Fibroblast of peridontal ligament (primary cell): Measurements from ENCODE around the gene SULT1E1.

Experiments used
- DNase-seq: peaks from one replicate; pipeline ENCODE4 v3.0.0-alpha.2; 2010; ENCODE audit errors: extremely low read depth

The SULT1E1 gene

DNA sequence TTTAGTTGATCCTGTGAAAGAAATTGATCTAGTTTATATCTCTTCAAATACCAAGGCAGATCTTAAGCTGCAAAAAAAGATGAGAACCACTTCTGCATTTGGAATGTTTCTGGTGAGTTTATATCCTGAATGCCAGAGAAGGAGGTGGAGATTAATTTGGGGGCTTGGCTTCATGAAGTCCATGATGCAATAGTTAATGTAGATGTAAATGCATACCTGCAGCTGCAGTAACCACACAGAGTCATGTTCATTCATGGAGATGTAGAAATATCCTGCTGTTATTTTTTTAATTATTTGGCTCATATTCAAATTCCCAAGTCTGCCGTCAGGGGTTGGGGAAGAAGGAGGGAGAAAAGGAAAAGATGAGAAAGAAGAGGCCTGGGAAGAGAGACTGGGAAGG is at the start of gene SULT1E1:
Gene SULT1E1 (minus strand): TSS at position 94 of the 400 bp plus-strand sequence. CDS start 2,501 bp downstream, outside the sequence.
- no peak for DNase-seq

DNA sequence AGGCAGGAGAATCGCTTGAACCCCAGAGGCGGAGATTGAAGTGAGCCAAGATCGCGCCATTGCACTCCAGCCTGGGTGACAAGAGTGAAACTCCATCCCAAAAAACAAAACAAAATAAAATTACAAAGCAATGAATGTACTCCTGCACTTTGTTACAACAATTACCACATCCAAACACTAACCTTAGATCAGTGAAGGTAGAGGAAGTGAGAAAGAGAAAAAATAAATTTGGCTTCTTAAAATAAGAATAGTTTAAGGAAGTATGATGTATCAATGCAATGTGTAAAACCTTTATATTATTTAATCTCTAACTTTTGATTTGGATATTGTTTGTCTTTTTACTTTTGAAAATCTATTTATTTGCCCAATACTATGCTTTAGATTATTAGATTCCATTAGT is 49.2 kb upstream of the SULT1E1 start:
- no peak for DNase-seq

- DNase-seq: peak; percentile 37
Observed at GRCh38 chr4:69907151-69907550, 47.2 kb upstream of the SULT1E1 start.

DNA sequence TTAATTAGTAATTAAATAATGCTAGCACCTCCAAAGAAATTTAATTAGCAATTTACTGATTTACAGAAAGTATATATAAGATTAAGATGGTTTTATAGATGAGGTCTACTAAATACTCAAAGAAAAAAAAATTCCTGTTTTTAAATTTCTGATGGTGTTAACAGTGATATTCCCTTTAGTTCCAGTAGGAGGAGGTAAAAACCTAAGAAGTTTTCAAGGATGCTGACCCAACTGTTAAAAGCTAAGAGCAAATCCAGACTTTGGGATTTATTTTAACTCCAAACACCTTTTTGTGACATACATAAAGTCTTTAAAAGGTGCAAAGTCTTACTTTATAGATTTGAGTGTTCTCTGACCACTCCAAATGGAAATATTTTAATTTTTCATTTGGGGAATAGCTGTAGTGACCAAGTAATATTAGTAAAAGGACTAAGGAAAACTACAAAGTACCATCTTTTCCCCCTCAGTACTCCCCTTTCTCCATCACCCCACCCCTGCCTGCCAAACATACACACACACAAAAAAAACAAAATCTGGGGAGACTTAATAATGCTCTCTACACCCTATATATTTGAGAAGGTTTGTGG is 36.7 kb upstream of the SULT1E1 start:
- DNase-seq: peak; percentile 54

- DNase-seq: no peak
Observed at GRCh38 chr4:69894721-69895120, 34.8 kb upstream of the SULT1E1 start.

- no peak for DNase-seq
Observed at GRCh38 chr4:69894186-69894585, 34.2 kb upstream of the SULT1E1 start.

DNA sequence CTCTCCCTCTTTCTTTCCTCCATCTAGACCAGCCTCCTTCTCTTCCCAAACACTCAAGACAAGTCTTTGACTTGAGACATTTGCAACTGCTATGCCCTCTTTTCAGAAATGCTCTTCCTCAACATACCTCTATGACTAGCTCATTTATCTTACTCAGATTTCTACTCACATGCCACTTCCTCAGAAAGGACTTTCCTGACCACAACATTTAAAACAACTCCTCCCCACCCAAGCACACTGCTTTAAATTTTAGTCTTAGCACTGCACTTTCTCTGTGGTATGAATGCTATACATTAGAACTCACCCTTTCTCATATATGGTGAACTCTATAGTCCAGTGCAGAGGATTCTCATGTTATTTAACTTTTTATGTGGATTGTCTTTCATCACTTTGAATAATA is 28.4 kb upstream of the SULT1E1 start:
- DNase-seq: peak; percentile 8

DNA sequence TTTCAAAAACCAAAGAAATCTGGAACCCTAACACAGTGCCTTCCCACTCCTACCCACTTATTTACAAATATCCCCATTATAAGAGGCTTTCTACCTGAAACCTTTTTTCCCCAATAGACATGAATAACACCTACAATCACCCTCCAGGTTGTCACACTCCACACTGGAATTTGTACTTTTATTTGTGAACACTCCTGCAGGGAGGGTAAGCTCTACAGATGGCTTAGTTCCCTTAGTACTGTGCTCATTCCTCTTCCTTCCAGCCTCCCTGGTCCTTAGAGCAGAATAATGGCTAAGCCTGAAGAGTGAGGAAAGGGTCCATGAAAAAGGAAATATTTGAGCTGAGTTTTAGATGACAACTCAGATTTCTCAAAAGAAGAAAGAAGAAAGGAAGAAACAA is 22.2 kb upstream of the SULT1E1 start:
- no peak for DNase-seq

DNA sequence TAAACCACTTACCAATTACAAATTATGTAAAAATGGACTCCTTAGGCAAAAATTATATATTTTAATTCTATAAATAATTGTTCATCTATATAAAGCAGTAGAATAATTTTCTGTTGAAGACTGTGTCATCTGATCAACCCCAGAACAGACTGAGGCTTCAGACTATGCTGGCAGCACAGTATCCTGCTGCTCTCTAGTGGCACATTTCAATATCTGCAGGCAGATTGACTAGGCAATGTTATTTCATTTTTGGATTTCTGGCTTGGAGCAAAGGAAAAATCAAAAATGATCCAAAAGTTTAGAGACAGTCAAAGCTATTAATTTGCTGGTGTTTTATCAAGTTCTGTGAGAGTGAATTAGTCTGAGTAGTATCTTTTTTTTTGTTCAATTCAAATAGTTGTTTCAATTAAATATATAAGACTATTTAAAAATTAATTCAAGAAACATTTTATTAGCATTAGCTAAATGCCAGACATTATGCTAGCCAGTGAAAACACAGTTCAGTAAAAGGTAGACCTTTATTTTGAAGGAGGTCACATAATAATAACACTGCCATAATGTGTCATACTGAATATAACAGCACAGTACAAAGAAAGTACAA is 21.3 kb upstream of the SULT1E1 start:
- peak; percentile 58 for DNase-seq

GRCh38 chr4:69878250-69878649 is 18.3 kb upstream of the SULT1E1 start:
- no peak for DNase-seq

GRCh38 chr4:69877453-69877852 is 17.5 kb upstream of the SULT1E1 start:
- no peak for DNase-seq

DNA sequence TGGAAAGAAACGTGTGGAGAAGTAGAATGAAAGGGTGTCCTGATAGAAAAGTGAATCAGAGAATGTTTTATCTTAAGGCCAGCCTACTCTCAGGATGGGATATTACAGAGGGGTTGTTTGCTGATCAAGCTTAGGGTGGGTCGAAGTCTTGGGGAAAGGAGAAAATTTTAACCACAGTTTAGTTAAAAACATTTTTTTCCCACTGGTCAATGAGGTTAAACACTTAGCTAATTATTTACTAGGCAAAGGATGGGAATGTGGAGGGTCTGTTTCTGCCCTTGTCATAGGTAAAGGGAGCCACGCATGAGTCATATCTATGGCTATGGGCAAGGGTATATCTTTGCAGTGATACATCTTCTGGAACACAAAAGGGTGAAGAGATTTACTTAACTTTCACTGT is 16.1 kb upstream of the SULT1E1 start:
- DNase-seq: no peak

DNA sequence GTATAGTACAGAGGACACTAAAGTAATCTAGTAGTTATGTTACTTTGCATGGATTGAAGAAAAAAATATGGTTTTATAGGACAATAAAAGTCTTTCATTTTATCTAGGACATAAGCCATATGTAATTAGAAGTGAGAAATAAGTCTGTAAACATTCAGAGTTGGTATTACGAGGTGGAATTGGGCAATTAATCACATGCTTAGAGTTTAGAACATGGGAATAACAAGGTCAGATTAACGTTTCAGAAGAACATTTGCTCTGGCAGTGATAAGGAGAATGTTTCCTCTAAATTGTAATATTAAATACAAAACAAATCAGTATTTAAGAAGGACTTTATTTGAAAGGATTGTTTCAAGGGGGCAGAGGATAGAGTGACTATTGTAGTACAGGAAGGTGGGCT is 15.6 kb upstream of the SULT1E1 start:
- DNase-seq: no peak

DNA sequence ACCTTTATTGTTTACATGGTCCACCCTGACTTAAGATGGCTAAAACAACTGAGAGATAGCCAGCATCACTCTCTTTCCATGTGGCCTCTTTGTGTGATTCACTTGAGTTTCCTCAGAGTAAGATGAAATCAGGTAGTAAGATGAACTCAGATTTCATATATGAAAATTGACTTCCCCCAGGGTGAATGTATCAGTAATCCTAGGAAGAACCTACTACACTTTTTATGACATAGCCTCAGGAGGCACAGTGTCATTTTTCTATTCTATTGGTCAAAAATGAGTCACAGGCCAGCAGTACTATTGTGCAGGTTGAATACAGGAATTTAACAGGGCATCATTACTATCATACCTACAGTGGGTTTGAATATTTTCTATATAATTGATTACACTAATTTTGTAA is 14.6 kb upstream of the SULT1E1 start:
- no peak for DNase-seq

GRCh38 chr4:69861756-69862155 is 1.8 kb upstream of the SULT1E1 start:
- DNase-seq: no peak

- no peak for DNase-seq
Observed at GRCh38 chr4:69860521-69861298, 765 bp upstream of the SULT1E1 start.

- DNase-seq: no peak
Observed at GRCh38 chr4:69859140-69859685, 732 bp downstream of the SULT1E1 start.

DNA sequence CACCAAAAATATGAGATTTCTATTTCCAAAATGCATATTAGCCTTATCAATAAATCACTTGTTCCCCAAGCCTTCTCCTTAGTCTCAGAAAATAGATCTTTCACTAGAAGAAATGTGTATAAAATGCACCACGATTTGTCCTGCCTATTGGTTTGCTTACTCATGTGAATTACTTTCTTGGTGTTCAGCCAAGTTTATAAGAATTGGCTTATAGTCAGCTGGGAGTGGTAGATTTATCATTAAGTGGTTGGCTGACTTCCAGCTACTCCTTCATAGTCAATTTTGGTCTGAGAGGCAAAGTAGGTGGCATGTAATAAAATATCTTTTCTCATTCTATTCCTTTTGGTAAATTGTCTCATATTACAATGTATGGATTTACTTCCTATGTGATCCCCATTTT is 1.3 kb downstream of the SULT1E1 start:
- no peak for DNase-seq

GRCh38 chr4:69855822-69856221 is 4.1 kb downstream of the SULT1E1 start:
- DNase-seq: no peak

- no peak for DNase-seq
Observed at GRCh38 chr4:69849969-69850368, 10.0 kb downstream of the SULT1E1 start.

DNA sequence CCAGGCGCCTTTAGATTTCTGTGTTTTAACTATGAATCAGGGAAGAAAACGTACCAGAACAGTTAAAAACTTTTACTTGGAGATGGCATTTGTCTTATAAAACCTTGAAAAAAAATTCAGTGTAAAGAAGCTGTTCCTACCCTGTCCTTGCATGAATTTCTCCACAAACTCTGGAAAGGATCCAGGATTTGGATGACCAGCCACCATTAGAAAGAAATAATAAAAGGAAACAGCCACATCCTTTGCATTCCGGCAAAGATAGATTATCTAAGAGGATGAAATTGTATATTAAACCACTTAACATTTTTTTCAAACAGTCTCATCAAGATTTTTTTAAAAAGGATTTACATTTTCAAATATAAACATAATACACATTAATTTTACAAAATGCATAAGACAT is 10.6 kb downstream of the SULT1E1 start:
- DNase-seq: no peak

- DNase-seq: no peak
Observed at GRCh38 chr4:69848028-69848427, 11.9 kb downstream of the SULT1E1 start.

- DNase-seq: no peak
Observed at GRCh38 chr4:69843932-69844331, 16.0 kb downstream of the SULT1E1 start.
